CD4-positive, alpha-beta T cell treated with Interleukin-10 for 1 hour (primary cell): ENCODE results near the gene MAPK8.
A peak's percentile ranks its signal among the peaks of the same experiment; 100 is the strongest.
"Not testable (repeated sequence)": the region's sequence is repeated elsewhere in the genome, so short reads cannot be mapped to it uniquely, and the experiment has no call there.

Experiments
- DNase-seq: peaks from one replicate; pipeline ENCODE4 v3.0.0-alpha.2; 2020

The MAPK8 gene

GRCh38 chr10:48306265-48306869 lies at the start of gene MAPK8:
Gene MAPK8 (plus strand): TSS chr10:48306677. CDS start chr10:48401661, 94,984 bp downstream.
- DNase-seq, result peak; percentile 96

GRCh38 chr10:48257407-48257961 lies 49.0 kb upstream of the MAPK8 start:
- DNase-seq, result no peak

GRCh38 chr10:48258105-48258504 lies 48.4 kb upstream of the MAPK8 start:
- DNase-seq, result no peak

- DNase-seq, result no peak
Observed at GRCh38 chr10:48266528-48266927, 39.9 kb upstream of the MAPK8 start.

- no peak for DNase-seq
Observed at GRCh38 chr10:48271047-48271730, 35.3 kb upstream of the MAPK8 start.

- DNase-seq, result no peak
Observed at GRCh38 chr10:48272682-48273081, 33.8 kb upstream of the MAPK8 start.

- no peak for DNase-seq
Observed at GRCh38 chr10:48273741-48274140, 32.7 kb upstream of the MAPK8 start.

- no peak for DNase-seq
Observed at GRCh38 chr10:48274636-48275035, 31.8 kb upstream of the MAPK8 start, which contains the start of gene FRMPD2. Gene FRMPD2 (minus strand): TSS chr10:48274696. CDS start chr10:48274567, 129 bp downstream.

GRCh38 chr10:48277093-48277492 lies 29.4 kb upstream of the MAPK8 start:
- no peak for DNase-seq

- no peak for DNase-seq
Observed at GRCh38 chr10:48279081-48279751, 27.3 kb upstream of the MAPK8 start.

GRCh38 chr10:48281697-48282096 lies 24.8 kb upstream of the MAPK8 start:
- DNase-seq, result not testable (repeated sequence)

GRCh38 chr10:48282829-48283228 lies 23.6 kb upstream of the MAPK8 start:
- DNase-seq, result no peak

- no peak for DNase-seq
Observed at GRCh38 chr10:48284002-48284546, 22.4 kb upstream of the MAPK8 start.

GRCh38 chr10:48284811-48285210 lies 21.7 kb upstream of the MAPK8 start:
- DNase-seq, result no peak

GRCh38 chr10:48285710-48286109 lies 20.8 kb upstream of the MAPK8 start:
- DNase-seq, result no peak

GRCh38 chr10:48286356-48286755 lies 20.1 kb upstream of the MAPK8 start:
- DNase-seq, result no peak

GRCh38 chr10:48287417-48288391 lies 18.8 kb upstream of the MAPK8 start:
- DNase-seq, result no peak

GRCh38 chr10:48288661-48289060 lies 17.8 kb upstream of the MAPK8 start:
- no peak for DNase-seq

GRCh38 chr10:48289501-48290238 lies 16.8 kb upstream of the MAPK8 start:
- peak; percentile 38 for DNase-seq

GRCh38 chr10:48290286-48290685 lies 16.2 kb upstream of the MAPK8 start:
- no peak for DNase-seq

- no peak for DNase-seq
Observed at GRCh38 chr10:48291190-48291589, 15.3 kb upstream of the MAPK8 start.
